ENCODE data around the gene GPS2. TPM values are rescaled to one million over a fixed set of nuclear protein-coding genes. Genes with fewer than 3 reads are reported as not detected.

The GPS2 gene
- total RNA-seq, 4 donors from 2014 or later, result 77.4 to 123 (median 87.0) TPM

DNA sequence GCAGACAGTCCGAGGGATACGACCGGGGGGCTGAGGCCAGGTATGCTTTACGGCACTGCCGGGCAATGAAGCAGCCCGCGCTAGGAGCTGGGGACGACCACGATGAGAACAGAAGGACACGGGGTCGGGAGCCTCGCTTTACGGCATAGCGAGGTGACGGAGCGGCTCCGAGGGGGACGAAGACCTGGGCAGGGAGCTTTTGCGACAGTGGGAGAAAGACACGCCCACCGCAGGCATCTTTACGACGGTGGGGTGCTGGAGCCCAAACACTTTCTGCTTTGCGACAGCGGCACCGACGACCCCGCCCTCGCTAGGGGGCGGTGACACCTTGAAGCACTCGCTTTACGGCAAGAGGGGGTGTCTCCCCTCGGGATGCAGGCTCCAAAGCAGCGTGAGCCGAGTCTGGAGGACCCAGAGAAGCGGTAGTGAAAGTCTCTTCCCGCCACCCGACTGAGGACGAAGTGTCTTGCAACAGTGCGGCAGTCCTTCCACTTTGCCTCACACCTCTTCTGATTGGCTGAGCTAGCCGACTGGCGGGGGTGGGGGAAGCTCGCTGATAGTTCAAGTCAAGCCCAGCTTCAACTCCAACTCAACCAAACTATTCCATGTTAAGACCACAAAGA, 14.3 kb upstream of the GPS2 start:
- Histone ChIP-seq H3K4me1 (peaks cover 26% of the 10 kb centered on the region), H3K27ac (peak overlapping the region; percentile 86), H3K9me3 (no peaks in the 10 kb centered on the region), H3K27me3 (no peaks in the 10 kb centered on the region), H3K36me3 (peaks cover 16% of the 10 kb centered on the region), H3K4me3 (peak overlapping the region; percentile 71)
- peak; percentile 98 for DNase-seq (ENCODE audit: low spot score in 2 of 2)
- TF ChIP-seq, protein P1, sequence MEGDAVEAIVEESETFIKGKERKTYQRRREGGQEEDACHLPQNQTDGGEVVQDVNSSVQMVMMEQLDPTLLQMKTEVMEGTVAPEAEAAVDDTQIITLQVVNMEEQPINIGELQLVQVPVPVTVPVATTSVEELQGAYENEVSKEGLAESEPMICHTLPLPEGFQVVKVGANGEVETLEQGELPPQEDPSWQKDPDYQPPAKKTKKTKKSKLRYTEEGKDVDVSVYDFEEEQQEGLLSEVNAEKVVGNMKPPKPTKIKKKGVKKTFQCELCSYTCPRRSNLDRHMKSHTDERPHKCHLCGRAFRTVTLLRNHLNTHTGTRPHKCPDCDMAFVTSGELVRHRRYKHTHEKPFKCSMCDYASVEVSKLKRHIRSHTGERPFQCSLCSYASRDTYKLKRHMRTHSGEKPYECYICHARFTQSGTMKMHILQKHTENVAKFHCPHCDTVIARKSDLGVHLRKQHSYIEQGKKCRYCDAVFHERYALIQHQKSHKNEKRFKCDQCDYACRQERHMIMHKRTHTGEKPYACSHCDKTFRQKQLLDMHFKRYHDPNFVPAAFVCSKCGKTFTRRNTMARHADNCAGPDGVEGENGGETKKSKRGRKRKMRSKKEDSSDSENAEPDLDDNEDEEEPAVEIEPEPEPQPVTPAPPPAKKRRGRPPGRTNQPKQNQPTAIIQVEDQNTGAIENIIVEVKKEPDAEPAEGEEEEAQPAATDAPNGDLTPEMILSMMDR (IDR thresholded peaks at IDR 0.05), result no peak
- TF ChIP-seq POLR2AphosphoS5 (IDR thresholded peaks at IDR 0.05), result peak in 2 of 3 donors; percentile 59 to 73
- peak in 1 of 2 donors; percentile 66 for TF ChIP-seq POLR2A (IDR thresholded peaks at IDR 0.05)
- WGBS, result 0% methylated on average over 36 of the region's 43 CpGs

DNA sequence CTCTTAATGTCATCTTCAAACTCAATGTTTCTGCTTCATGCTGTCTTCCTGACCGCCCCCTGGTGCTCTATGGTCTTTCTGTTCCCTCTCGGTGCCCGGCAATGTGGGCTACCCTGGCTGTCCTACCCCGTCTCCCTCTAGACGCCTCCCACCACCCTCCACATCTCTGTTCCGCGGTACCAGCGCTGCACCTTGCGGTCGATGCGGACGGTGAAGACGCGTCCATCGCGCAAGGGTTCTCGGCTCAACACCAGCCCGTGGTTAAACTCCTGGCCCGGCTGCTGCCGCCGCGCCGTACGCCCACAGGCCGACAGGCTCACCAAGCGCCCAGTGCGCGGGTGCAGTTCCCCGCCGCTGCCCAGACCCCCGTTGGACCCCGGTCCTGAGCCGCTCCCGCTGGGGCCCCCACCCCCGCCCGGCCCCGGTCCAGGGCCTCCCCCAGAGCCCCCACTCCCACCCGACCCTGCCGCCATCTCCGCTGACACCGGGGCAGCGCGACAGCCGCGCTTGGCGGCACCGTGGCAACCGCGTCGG, 13.7 kb upstream of the GPS2 start, which contains the start of gene NEURL4:
NEURL4 (minus strand) TSS at position 496 of the 534 bp plus-strand sequence; CDS start at position 473, 23 bp downstream.
- no peaks in the 10 kb centered on the region for H3K9me3 ChIP-seq
- no peaks in the 10 kb centered on the region for H3K27me3 ChIP-seq
- under 1% methylated on average over 11 of the region's 50 CpGs for WGBS
- peaks cover 26% of the 10 kb centered on the region for H3K4me1 ChIP-seq
- DNase-seq (ENCODE audit: low spot score in 2 of 2), result peak in 1 of 2 donors; percentile 64
- peak within 1 kb of the TSS; percentile 86 for H3K27ac ChIP-seq
- peaks cover 19% of the 10 kb centered on the region for H3K36me3 ChIP-seq
- TF ChIP-seq, protein P1 (IDR thresholded peaks at IDR 0.05), result no peak
- TF ChIP-seq POLR2A (IDR thresholded peaks at IDR 0.05) (no peak), EP300 (IDR thresholded peaks at IDR 0.05) (no peak), POLR2AphosphoS5 (IDR thresholded peaks at IDR 0.05) (no peak)
- H3K4me3 ChIP-seq, result peak within 1 kb of the TSS; percentile 71

DNA sequence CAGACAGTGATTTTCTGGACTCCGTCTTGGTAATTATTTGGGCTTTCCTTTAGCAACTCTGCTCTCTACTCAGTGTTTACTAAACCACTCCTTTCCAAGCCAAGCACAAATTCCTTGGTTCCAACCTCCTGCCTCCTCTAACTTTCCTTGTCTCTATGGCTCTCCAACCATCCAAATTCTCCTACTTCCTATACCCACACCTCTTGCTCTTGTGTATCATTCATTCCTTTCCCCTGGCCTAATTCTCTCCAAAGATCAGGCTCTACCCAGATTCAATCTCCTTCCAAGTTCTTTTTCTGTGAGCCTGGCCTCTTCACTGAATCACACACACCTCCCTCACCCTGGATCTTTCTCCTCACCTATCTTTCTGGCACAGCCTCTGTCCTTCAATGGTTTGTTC, 12.8 kb upstream of the GPS2 start:
- H3K27me3 ChIP-seq, result no peaks in the 10 kb centered on the region
- no peak for DNase-seq (ENCODE audit: low spot score in 2 of 2)
- peak overlapping the region; percentile 71 for H3K4me3 ChIP-seq
- WGBS, result 71% methylated on average over 1 of the region's 1 CpG
- H3K4me1 ChIP-seq, result peaks cover 26% of the 10 kb centered on the region
- H3K9me3 ChIP-seq, result no peaks in the 10 kb centered on the region
- TF ChIP-seq EP300 (IDR thresholded peaks at IDR 0.05) (no peak), POLR2AphosphoS5 (IDR thresholded peaks at IDR 0.05) (no peak), POLR2A (IDR thresholded peaks at IDR 0.05) (no peak)
- TF ChIP-seq, protein P1 (IDR thresholded peaks at IDR 0.05), result no peak
- H3K27ac ChIP-seq, result no peak overlapping the region
- peaks cover 28% of the 10 kb centered on the region for H3K36me3 ChIP-seq

DNA sequence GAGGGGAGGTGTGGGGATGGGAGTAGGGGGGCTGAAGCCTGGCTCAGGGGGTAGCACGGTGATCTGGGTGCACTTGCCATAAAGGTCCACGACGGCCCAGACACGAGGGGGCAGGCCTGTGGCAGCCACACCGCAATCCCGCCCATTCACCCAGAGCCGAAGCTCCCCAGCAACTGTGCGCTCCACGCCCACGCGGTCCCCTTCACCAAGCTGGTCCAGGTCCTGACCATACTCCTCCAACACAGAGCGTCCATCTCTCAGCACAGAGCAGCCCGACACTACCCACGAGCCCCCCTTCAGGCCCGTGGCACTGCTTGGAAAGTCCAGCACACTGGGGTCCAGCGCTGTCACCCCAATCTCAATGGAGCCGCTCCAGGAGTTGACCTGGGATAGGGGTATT, 12.3 kb upstream of the GPS2 start:
- 84% methylated on average over 14 of the region's 17 CpGs for WGBS
- TF ChIP-seq, protein P1 (IDR thresholded peaks at IDR 0.05), result no peak
- TF ChIP-seq EP300 (IDR thresholded peaks at IDR 0.05), result no peak
- no peak for TF ChIP-seq POLR2A (IDR thresholded peaks at IDR 0.05)
- TF ChIP-seq POLR2AphosphoS5 (IDR thresholded peaks at IDR 0.05), result no peak
- Histone ChIP-seq H3K27me3 (no peaks in the 10 kb centered on the region), H3K4me3 (no peak overlapping the region), H3K36me3 (peaks cover 33% of the 10 kb centered on the region), H3K9me3 (no peaks in the 10 kb centered on the region), H3K27ac (no peak overlapping the region), H3K4me1 (peaks cover 26% of the 10 kb centered on the region)
- DNase-seq (ENCODE audit: low spot score in 2 of 2), result peak in 1 of 2 donors; percentile 66

- Histone ChIP-seq H3K9me3 (no peaks in the 10 kb centered on the region), H3K27ac (no peak overlapping the region), H3K4me1 (peaks cover 26% of the 10 kb centered on the region), H3K4me3 (no peak overlapping the region), H3K36me3 (peaks cover 37% of the 10 kb centered on the region), H3K27me3 (no peaks in the 10 kb centered on the region)
- no peak for DNase-seq (ENCODE audit: low spot score in 2 of 2)
- WGBS, result 89% methylated on average over 7 of the region's 7 CpGs
- no peak for TF ChIP-seq EP300 (IDR thresholded peaks at IDR 0.05)
- TF ChIP-seq, protein P1 (IDR thresholded peaks at IDR 0.05), result no peak
- no peak for TF ChIP-seq POLR2A (IDR thresholded peaks at IDR 0.05)
- TF ChIP-seq POLR2AphosphoS5 (IDR thresholded peaks at IDR 0.05), result no peak
Observed at GRCh38 chr17:7327056-7327455, 11.9 kb upstream of the GPS2 start.
